ENCODE results near the gene DGKH.
"Not testable (repeated sequence)": the region's sequence is repeated elsewhere in the genome, so short reads cannot be mapped to it uniquely, and the experiment has no call there.

The DGKH gene

DNA sequence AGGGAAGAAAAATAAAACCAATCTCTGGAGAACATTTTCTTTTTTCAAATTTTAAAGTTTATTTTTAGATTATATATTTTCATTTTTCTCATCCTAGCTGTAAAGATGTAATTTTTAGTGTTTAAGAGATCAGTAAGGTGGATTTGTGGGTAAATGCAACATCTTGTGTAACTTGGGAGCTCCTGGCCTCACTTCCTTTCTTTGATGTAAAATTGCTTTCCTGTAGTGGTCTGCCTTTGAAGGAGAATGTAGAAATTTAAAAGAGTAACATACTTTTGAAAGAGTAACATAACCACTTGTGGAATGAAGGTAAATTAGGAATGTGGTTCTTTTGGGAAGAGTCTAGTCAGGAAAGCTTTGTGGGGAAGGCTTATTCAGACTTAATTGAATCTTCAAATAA lies 127.8 kb downstream of the DGKH start:
- no peak for DNase-seq

DNA sequence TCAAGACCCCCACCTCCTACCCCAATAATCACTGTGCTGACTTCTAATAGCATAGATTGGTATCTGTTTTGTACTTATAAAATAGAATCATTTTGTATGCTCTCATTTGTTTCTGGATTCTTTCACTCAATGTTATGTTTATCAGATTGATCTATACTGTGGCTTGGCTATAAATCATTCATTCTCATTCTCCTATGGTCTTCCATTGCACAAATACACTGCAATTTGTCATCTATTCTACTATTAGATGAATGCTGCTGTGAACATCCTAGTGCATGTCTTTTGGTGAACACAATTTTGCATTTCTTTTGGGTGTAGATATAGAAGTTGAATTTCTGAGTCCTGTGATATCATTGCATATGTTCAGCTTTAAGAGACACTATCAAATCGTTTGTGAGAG lies 128.7 kb downstream of the DGKH start:
- DNase-seq: no peak

DNA sequence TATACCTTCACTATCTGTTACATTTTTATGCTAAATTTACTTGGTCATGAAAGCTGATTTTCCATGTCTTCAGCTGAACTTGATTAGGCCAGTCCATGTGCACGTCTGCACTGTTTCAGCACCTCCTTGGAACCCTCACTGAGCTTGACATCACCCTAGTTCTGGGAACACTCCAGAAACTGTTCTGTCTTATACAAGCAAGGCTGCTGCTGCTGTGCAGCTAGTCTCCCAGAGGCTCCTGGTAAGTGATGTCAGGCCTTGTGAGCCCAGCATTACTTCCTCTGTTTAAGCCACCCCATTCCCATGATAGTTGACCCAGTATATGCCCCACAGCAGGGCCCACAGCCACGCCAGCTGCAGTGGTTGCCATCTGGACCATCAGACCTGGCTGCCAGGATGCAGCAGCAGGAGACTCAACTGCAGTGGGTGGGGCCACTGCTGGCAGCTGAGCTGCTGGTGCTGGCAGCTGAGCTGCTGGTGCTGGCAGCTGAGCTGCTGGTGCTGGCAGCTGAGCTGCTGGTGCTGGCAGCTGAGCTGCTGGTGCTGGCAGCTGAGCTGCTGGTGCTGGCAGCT lies 133.0 kb downstream of the DGKH start:
- no peak for DNase-seq

DNA sequence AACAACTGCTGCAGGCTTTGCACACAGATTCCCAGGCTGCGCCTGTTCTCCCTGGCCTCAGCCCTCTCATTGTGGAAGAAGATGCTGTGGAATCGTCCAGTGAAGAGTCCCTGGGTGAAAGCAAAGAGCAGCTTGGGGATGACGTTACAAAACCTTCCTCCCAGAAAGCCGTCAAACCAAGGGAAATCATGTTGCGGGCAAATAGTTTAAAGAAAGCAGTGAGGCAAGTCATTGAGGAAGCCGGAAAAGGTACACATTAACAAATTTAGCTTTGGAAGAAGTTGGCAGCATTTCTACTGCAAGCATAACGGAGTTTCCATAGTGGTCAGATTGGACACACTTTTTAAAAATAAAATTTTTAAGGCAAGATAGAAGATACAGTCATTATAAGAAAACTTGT lies 140.6 kb downstream of the DGKH start:
- DNase-seq: no peak

DNA sequence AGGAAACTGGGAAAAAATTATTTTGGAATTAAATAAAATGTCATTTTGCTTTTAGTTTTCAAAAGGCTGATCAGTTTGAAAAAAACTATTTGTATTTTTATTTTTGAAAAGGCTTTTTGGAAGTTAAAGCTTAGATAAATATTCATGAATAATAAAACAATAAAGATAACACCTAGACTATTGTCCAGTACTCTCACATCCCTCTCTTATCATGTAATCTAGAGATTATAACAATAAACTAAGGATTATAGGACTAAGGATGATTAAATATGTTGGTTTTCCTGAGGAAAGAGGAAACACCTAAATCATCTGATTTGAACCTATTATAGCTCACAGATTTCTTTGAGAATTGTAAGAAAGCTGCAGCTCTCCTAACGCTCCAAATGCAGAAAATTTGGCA lies 142.1 kb downstream of the DGKH start:
- no peak for DNase-seq

DNA sequence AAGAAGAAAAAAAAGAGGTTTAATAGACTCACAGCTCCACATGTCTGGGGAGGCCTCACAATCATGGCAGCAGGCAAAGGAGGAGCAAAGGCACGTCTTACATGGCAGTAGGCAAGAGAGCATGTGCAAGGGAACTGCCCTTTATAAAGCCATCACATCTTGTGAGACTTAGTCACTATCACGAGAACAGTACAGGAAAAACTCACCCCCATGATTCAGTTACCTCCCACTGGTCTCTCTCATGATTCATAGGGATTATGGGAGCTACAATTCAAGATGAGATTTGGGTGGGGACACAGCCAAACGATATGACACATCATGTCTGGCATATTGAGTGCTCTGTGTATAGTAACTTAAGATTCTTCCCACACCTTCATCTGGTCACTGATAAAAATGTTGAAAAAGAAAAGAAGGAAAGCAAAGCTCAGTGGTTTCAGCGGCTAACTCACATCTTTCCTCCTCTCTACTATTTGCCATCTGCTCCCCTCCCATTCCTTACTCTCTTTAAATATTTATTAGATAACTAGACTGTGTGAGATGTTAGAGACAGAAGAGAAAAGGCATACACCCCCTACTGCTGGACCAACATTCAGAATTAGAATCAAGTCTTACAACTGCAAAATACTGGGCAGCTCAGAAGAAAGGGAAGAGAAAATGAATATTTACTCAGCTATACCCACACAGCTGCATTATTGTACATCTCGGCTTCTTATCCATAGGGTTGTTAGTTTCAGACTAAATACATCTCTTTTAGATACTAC lies 163.4 kb downstream of the DGKH start:
- no peak for DNase-seq

DNA sequence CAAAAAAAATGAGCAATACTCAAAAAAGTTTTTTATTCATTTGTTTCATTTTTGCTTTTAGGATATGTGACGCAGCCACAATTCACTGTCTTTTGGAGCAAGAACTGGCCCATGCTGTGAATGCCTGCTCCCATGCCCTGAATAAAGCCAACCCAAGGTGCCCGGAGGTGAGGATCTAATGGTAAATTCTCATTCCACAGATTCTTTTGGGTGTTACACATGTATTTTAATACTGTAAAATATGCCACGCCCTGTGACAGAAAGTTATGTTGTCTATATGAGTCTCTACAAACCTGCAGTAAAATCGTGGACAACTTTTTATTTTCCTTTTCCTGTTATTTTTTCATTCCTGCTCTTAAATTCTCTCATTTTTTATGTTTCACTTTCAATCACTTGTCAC lies 166.0 kb downstream of the DGKH start:
- no peak for DNase-seq

DNA sequence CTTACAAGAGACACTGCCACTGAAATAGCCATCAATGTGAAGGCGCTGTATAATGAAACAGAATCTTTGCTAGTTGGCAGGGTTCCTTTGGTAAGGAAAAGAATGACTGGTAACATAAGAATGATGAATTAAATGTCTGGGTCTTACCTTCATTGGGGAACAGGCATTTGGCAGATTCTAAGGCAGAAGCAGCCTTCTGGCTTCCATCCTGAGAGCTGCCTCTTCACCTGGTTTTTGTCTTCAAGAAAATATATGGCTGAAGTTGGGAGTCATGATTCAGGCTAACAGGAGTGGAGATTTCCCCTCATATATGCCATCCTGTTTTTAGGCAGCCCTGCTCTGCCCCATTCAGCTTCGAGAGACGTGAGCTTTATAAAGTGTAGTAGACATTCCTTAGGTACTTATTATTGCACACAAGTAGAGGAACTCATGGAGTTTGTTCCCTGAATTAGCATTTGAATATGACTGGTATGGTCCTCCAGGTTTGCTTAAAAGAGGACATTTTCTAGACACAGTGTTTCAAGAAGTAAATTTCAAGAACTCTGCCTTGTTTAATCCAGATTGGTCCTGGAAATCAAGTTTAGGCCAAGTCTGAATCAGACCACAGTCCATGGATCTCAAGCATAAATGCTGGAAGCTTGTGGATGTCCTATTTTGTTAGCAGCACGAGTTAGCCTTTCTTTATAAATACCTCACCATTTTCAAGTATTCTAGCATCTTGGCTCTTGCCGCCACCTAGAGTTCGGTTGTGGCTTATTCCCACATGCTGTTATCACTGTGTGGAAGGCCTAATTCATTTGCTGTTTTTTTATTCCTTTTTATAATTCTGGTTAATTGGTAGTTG lies 167.4 kb downstream of the DGKH start:
- DNase-seq: no peak

DNA sequence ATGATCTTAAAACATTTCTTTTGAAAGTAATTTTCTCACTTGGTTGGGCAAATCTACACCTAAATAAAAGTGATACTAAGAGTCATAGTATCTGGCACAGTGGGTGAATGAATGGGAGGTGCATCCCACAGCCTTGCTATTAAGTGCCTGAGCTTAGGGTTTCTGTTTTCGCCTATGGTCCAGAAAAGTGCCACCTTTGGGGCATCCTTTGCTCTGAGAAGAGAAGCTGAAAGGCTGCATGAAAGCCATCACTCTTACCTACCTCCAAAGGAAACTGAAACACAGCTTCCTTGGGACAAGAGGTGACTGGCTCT lies 167.9 kb downstream of the DGKH start:
- DNase-seq: no peak

DNA sequence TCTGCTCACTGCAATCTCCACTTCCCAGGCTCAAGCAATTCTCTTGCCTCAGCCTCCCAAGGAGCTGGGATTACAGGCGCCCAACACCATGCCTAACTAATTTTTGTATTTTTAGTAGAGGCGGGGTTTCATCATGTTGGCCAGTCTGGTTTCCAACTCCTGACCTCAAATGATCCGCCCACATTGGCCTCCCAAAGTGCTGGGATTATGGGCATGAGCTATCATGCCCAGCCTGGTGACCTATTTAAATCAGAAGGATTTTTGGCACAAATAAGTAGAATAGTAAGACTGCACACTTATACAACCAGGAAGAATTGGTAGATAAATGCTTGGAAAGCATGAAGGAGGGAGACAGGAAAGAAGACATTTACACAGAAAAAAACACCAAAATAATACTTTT lies 170.1 kb downstream of the DGKH start:
- no peak for DNase-seq

DNA sequence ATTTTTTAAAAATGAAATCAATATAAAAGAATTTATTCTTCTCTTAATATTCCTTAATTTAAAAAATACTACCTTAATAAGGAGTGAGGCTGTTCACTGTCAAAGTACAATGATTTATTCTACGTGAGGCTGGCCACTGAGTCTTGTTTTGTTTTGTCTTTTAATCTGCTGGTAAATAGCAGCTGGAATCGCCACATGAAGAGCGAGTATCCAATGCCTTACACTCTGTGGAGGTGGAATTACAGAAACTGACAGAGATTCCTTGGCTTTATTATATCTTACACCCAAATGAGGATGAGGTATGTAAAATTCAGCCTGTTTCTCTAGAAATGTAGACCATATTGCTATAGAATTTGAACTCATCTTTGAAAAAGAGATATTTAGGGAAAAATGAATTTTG lies 170.6 kb downstream of the DGKH start:
- DNase-seq: no peak

DNA sequence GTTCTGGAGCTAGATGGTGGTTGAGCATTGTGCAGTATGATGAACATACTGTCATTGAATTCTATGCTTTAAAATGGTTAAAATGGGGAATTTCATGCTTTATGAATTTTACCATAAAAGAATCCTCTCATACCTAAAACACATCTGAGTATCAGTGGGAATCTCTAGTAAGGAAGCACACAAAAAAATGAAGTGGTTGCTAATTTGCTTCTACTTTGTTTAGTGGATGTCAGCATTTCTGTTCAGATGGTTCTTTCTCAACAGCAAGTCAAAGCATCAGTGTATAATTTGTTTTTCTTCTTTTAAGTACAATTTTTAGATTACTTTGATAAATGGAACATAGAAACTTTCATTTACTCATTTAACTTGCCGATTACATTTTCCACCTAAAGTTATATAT lies 171.4 kb downstream of the DGKH start:
- DNase-seq: no peak

DNA sequence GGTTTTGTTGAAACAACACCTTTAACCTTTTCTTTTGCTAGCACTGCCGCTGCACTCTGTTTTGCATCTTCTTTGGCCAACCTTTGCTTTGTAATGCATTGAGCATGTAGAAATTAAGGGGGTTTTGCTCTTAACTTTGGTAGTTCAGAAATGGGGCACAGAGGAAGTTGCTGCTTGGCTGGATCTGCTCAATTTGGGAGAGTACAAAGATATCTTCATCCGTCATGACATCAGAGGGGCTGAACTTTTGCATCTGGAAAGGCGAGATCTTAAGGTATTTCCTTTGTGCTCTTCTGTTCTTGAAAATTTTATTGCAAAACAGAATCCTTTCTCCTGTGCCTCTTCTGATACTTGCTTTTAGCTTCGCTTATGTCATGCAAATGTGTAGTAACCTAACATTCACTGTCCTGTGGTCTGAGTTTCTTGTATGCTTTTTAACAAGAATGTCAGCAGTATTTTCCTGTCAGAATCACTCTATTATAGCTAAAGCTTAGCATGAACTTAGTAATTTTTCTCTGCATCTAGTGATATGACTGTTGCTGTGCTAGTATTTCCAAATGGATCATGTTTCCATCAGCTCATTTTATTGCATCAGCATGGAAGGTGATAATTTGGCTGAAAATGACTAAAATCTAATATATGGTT lies 172.8 kb downstream of the DGKH start:
- DNase-seq: no peak

DNA sequence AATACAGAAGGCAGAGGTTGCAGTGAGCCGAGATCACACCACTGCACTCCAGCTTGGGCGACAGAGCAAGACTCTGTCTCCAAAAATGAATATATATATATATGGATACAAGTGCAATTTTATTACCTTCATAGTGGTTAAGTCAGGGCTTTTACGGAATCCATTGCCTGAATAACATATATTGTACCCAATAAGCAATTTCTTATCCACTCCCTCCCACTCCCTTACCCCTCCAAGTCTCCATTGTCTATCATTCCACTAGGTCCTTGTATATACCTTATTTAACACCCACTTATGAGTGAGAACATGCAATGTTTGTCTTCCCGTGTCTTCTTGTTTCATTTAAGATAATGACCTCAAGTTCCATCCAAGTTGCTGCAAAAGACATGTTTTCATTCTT lies 175.2 kb downstream of the DGKH start:
- DNase-seq: no peak

DNA sequence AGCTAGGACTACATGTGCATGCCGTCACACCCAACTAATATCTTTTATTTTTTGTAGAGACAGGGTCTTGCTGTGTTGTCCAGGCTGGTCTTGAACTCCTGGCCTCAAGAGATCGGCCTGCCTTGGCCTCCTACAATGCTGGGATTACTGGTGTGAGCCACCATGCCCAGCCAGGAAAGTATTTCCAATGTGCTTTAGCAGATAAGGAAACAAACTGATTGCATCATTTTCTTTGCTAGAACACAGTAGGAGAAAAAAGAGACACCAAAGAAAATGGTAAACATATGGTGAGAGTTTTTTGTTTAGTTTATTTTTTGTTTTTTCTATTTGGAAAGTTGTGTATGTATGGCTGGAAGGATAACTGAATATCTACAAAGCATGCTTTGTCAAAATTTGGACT lies 176.6 kb downstream of the DGKH start:
- DNase-seq: no peak

DNA sequence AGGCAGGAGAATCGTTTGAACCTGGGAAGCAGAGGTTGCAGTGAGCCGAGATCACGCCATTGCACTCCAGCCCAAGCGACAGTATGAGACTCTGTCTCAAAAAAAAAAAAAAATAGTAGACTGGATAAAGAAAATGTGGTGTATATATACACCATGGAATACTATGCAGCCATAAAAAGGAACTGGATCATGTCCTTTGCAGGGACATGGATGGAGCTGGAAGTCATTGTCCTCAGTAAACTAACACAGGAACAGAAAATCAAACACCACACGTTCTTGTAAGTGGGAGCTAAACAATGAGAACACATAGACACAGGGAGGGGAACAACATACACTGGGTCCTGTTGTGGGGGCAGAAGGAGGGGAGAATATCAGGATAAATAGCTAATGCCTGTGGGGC lies 178.3 kb downstream of the DGKH start:
- DNase-seq: not testable (repeated sequence)

DNA sequence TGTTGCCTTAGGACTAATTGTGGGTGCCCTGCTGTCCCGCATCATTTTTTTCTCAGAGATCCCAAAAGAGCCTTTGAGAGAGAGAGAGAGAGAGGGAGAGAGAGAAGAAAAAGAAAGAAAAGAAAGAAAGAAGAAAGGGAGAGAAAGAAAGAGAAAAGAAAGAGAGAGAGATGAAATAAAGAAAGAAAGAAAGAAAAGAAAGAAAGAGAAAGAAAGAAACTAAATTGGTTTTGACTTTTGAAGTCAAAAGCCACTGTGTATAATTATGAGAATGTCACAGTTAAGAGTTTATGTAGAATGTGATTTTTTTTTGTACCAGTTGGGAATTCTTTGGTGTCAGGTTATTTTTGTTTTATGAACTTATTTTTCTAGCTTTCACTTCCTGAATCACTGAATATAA lies 180.1 kb downstream of the DGKH start:
- no peak for DNase-seq

DNA sequence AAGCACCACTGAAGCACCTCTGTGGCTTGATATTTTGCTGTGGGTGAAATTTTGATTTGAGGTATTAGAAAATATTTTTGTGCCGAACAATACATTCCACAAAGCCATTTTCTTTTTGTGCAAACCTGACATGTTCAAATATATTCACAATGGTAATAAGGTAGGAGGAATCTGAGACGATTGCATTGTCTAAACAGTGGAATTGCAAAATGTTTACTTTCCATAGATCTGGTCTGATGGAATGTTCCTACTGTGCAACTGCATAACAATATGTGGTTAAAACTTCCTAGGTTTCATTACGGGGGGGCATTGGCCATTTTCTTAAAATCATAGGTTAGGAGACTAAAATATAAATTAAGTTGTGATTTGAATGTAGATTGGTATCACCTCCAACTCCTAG lies 180.8 kb downstream of the DGKH start:
- DNase-seq: no peak

DNA sequence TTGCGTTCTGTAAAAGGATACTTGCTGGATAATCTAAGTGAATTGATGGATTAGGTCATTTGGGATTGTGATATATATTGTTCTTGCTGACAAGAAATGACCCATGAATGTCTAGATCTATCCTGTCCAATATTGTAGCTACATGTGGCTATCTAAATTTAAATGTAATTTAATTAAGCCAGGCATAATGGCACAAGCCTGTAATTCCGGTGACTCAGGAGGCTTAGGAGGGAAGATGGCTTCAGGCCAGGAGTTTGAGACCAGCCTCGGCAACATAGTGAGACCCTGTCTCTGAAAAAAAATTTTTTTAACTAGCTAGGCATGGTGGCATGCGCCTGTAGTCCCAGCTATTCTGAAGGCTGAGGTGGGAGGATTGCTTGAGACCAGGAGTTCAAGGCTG lies 184.2 kb downstream of the DGKH start:
- no peak for DNase-seq

DNA sequence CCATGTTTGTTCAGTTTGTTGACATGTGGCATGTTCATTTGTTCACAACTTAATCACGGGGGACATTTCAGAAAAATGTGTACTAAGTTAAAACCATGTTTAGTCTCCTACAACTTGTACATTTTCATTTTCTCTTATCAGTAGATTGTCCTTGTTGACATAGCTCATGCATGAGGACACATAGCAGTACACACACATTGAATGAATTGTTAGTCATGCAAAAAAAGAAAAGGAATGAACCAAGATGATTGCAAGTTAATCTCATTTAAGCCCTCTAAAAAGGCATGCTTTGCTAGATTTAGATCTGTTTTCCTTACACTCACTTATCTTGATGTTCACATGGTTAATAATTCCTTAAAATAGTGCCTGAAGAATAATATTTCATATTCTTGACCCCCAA lies 185.3 kb downstream of the DGKH start:
- no peak for DNase-seq

DNA sequence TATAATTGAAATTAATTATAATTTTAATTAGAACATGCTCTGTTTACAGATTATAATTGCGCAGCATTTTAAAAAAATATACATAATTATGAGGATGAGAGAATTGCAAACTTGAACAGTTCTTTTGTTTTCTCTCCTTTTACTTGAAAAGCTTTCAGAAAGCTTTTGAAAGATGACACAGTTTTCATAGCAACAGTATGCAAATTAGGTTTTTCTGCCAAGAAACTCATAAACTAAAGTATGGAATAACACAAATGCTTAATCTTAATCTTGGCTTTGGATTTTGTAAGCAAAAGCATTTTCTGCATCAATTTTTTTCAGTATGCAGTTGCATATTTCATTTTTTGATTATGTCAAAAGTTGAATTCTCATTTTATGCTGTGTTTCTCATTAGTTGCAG lies 190.7 kb downstream of the DGKH start:
- no peak for DNase-seq

DNA sequence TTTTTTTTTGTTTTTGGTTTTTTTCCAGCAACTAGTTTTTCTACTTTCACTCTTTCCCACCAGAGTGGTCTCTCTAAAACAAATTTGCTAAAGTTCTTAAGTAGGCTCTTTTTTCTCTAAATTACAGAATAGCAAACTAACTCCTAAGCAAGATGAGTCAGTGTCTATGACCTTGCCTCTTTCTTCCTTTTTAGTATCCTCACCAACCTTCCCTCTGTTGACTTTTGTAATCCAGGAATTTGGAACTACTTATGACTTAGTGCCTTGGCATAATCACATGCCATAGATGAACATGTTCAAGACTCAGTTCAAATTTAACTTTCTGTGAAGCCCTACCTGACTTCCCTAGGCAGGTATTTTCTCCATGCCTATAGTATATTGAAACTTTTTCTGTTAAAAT lies 191.2 kb downstream of the DGKH start:
- DNase-seq: no peak

DNA sequence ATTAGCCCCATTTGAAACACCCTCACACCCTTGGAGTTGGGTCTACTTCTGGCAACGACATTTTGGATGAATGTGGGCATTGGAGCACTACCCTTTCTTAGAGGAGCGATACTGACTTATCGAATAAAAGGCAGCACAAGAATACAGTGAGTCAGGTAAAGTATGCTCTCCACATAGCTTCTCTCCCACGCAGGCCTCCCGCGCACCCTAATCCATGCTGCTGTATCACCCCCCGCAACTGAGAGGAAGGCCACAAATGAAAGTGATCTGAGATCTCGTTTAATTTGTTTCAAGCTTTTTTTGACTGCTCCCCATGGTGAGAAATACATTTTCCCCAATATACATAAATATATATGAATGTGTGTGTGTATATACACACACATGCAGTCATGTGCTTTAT lies 198.1 kb downstream of the DGKH start:
- DNase-seq: no peak

DNA sequence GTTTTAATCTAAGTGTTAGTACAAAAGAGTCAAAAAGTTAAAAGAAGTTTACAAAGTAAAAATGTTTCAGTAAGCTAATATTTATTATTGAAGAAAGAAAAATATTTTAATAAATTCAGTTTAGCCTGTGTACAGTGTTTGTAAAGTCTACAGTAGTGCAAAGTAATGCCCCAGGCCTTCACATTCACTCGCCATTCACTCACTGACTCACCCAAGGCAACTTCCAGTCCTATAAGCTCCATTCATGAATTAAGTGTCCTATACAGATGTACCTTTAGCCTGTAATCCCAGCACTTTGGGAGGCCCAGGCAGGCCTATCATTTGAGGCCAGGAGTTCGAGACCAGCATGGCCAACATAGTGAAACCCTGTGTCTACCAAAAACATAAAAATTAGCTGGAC lies 199.4 kb downstream of the DGKH start:
- DNase-seq: no peak
